ENCODE results near the gene ECEL1.
"Not testable (repeated sequence)": the region's sequence is repeated elsewhere in the genome, so short reads cannot be mapped to it uniquely, and the experiment has no call there.

The ECEL1 gene

DNA sequence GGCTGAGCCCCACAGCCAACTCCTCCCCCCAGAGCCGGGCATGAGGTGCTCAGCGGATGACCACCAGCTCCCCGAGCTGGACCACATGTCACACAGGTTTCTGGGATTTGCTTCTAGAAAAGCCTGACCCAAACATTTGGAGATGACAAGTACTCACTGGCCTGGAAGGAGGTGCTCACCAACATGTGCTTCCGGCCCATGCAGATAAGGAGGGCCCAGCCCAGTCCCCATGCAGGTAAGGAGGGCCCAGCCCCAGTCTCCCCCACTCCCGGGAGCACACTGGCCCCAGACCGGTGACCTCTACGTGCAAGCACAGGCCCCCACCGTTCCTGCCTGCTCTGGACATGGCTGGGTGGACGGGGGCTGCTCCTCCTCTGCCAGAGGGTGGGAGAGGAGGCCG lies 45.7 kb downstream of the ECEL1 start:
- not testable (repeated sequence) for H3K9ac ChIP-seq (ENCODE audit: low read length); H3K9me3 ChIP-seq (ENCODE audit: low read length); H3K4me1 ChIP-seq (ENCODE audit: insufficient read depth, low read length); H3K4me3 ChIP-seq (ENCODE audit: low read depth in 1 of 2, low read length in 2 of 2); H3K36me3 ChIP-seq (ENCODE audit: insufficient read depth, low read length); H3K27me3 ChIP-seq (ENCODE audit: control insufficient read depth in 1 of 2, insufficient read depth in 2 of 2, low read length in 2 of 2); H3K27ac ChIP-seq (ENCODE audit: low read depth, low read length)

DNA sequence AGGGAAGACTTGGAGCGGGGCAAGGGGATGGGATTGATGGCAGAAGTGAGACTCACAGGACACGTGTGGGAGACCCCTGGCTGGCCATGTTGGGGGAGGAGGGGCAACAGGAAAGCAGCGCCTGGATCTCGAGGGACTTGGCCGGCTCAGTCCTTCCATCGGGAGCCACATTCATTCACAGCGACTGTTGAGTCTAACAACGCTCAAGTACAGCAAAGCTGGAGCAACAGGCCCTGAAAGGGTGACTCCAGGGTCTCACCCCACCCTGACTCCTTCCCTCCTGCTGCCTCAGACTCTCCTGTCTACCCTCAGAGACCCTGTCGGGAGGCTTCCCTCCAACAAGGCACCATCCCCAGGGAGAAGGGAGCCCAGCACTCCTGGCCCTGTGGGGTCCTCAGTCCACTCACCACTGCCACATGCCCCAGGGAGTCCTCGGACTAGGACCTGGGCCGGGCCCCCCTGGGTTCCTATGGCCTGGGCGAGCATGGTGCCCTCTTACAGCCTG lies 46.4 kb downstream of the ECEL1 start:
- H3K27ac ChIP-seq (ENCODE audit: low read depth, low read length) = no peak overlapping the region
- H3K36me3 ChIP-seq (ENCODE audit: insufficient read depth, low read length) = no peaks in the 10 kb centered on the region
- H3K27me3 ChIP-seq (ENCODE audit: control insufficient read depth in 1 of 2, insufficient read depth in 2 of 2, low read length in 2 of 2) = peaks cover 0 to 3% of the 10 kb centered on the region in 2 donors
- no peaks in the 10 kb centered on the region for H3K9me3 ChIP-seq (ENCODE audit: low read length)
- no peaks in the 10 kb centered on the region for H3K4me1 ChIP-seq (ENCODE audit: insufficient read depth, low read length)
- no peak overlapping the region for H3K4me3 ChIP-seq (ENCODE audit: low read depth in 1 of 2, low read length in 2 of 2)
- H3K9ac ChIP-seq (ENCODE audit: low read length) = no peak overlapping the region

DNA sequence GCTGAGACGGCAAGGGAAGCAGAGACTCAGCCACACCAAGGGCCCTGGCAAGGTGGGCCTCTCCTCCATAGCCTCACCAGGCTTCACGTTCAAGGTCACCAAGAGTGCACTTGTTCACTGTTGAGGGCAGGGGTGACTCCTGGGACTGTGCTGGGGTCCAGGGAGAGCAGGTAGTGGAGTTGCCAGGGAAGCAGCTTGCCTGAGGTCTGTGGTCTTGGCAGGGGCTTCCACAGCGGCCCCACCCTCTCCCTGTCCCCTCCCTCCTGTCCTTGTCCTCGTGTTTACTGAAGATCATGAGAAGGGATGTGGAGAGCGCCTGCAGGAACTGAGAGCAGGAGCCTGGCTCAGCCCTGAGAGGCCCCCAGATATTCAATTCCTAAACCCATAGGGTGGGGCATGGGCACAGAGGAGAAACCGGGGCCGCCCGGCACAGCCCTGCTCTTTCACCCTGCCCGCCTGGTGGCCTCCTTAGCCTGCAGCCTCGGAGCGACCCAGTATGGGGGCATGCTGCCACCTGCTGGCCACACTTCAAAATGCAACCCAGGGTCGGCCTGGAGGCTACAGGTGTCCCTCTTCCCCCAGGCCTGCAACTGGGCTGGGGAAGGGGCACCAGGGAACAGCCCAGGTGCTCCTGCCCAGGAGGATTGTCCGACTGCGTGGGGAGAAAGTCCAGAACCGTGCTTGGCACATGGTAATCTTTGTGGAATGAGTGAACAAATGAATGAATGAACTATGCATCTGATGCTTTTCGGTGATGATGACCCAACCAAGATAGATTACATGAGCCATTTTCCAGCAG lies 47.2 kb downstream of the ECEL1 start:
- H3K4me3 ChIP-seq (ENCODE audit: low read depth in 1 of 2, low read length in 2 of 2); H3K9ac ChIP-seq (ENCODE audit: low read length); H3K36me3 ChIP-seq (ENCODE audit: insufficient read depth, low read length); H3K27ac ChIP-seq (ENCODE audit: low read depth, low read length); H3K27me3 ChIP-seq (ENCODE audit: control insufficient read depth in 1 of 2, insufficient read depth in 2 of 2, low read length in 2 of 2); H3K4me1 ChIP-seq (ENCODE audit: insufficient read depth, low read length); H3K9me3 ChIP-seq (ENCODE audit: low read length): not testable (repeated sequence)

DNA sequence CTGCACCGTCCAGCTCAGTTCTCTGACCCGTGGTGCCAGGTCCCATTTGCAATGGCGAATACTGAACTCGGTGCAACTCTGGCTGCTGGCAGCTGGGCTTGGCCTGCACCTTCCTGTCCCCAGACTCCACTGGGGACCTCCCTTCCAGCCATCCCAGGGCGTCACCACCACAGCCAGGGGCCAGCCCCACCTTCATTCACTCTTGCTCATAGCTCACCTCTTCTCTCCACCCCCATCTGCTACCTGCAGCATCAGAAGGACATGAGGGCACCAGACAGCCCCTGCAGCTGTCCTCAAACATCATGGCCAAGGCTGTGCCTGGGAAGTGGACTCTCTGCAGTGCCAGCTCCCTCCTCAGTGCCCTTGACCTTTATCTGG lies 47.9 kb downstream of the ECEL1 start:
- Histone ChIP-seq H3K4me3 (ENCODE audit: low read depth in 1 of 2, low read length in 2 of 2) (no peak overlapping the region), H3K27me3 (ENCODE audit: control insufficient read depth in 1 of 2, insufficient read depth in 2 of 2, low read length in 2 of 2) (peaks cover 0 to 3% of the 10 kb centered on the region in 2 donors), H3K4me1 (ENCODE audit: insufficient read depth, low read length) (no peaks in the 10 kb centered on the region)

DNA sequence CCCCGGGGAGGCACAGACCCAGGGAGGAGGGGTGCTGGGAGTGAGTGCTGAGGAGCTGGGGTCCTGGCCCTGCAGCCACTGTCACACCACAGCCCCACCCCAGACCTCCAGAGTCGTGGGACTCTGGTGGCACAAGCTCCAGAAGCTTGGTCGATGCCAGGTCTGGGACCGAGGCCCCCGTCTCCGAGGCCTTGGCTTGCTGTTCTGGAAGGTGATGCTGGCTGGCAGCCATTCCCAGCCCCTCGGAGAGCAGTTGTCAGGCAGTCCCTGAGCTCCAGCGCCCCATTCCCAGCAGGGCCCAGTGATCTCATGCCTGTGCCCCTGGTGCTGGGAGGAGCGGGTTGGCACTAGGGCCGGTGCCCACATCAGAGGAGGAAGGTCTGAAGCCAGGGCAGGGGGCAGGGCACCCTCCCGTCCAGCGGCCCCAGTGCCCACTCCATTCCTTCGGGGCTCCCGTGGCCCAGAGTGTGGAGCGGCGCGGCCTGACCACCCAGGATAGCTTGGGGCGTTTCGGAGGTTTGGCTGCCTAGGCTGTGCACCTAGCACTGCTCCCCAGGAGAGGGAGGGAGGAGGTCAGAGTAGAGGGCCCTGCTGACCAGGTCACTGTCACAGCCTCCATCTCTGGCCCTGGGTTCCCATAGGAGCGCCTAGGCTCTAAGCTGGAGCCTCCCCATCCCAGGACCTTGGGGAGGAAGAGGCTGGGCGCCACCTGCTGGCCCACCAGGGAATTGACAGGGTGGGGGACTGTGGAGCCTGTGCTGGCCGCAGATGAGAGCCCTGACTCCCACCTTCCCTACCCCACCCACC lies 48.5 kb downstream of the ECEL1 start:
- peaks cover 0 to 3% of the 10 kb centered on the region in 2 donors for H3K27me3 ChIP-seq (ENCODE audit: control insufficient read depth in 1 of 2, insufficient read depth in 2 of 2, low read length in 2 of 2)
- H3K9ac ChIP-seq (ENCODE audit: low read length) = no peak overlapping the region
- H3K27ac ChIP-seq (ENCODE audit: low read depth, low read length) = no peak overlapping the region
- no peaks in the 10 kb centered on the region for H3K9me3 ChIP-seq (ENCODE audit: low read length)
- no peaks in the 10 kb centered on the region for H3K36me3 ChIP-seq (ENCODE audit: insufficient read depth, low read length)
- H3K4me1 ChIP-seq (ENCODE audit: insufficient read depth, low read length) = no peaks in the 10 kb centered on the region
- no peak overlapping the region for H3K4me3 ChIP-seq (ENCODE audit: low read depth in 1 of 2, low read length in 2 of 2)

More for the DNA sequence above, 47.9 kb downstream of the ECEL1 start:
- H3K36me3 ChIP-seq (ENCODE audit: insufficient read depth, low read length) = no peaks in the 10 kb centered on the region
- H3K9me3 ChIP-seq (ENCODE audit: low read length) = no peaks in the 10 kb centered on the region
- no peak overlapping the region for H3K9ac ChIP-seq (ENCODE audit: low read length)
- H3K27ac ChIP-seq (ENCODE audit: low read depth, low read length) = no peak overlapping the region

DNA sequence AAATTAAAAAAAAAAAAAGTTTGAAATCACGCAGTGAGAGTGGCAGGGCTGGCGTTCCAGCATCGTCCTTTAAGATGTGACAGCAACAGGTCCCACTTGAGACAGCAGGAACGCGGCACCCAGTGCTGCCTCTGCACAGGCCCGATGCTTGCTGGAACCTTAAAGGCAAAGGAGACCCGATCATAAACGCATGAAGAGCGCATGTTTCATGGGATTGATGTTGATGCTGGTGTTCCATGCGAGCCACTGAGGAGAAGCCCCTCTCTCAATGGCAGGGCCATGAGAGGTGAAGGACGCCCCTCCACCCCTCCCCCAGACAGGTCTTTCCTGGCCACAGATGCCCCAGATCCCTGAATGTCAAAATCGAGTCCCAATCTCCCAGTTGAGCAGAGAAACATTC lies 49.5 kb downstream of the ECEL1 start:
- Histone ChIP-seq H3K4me1 (ENCODE audit: insufficient read depth, low read length) (no peaks in the 10 kb centered on the region), H3K9me3 (ENCODE audit: low read length) (no peaks in the 10 kb centered on the region), H3K4me3 (ENCODE audit: low read depth in 1 of 2, low read length in 2 of 2) (no peak overlapping the region), H3K27ac (ENCODE audit: low read depth, low read length) (no peak overlapping the region), H3K27me3 (ENCODE audit: control insufficient read depth in 1 of 2, insufficient read depth in 2 of 2, low read length in 2 of 2) (peaks cover 0 to 3% of the 10 kb centered on the region in 2 donors), H3K36me3 (ENCODE audit: insufficient read depth, low read length) (no peaks in the 10 kb centered on the region), H3K9ac (ENCODE audit: low read length) (no peak overlapping the region)

DNA sequence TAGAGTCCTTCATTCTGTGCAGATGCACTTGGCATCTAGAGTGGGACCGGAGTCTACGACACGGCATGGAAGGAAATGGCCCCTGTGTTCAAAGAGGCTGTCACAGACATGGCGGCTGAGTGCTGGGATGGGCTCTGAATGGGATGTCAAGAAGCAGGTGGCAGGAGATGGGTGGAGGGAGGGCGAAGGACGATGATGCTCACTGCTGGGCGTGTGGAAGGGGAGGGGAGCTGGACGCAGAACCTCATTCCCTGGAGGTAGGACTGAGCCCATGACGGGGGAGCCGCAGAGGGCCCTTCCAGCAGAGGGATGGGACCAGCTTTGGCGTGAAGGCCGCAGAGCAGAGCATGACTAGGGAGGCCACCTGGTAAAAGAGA lies 50.5 kb downstream of the ECEL1 start:
- no peaks in the 10 kb centered on the region for H3K36me3 ChIP-seq (ENCODE audit: insufficient read depth, low read length)
- no peaks in the 10 kb centered on the region for H3K4me1 ChIP-seq (ENCODE audit: insufficient read depth, low read length)
- no peaks in the 10 kb centered on the region for H3K9me3 ChIP-seq (ENCODE audit: low read length)

DNA sequence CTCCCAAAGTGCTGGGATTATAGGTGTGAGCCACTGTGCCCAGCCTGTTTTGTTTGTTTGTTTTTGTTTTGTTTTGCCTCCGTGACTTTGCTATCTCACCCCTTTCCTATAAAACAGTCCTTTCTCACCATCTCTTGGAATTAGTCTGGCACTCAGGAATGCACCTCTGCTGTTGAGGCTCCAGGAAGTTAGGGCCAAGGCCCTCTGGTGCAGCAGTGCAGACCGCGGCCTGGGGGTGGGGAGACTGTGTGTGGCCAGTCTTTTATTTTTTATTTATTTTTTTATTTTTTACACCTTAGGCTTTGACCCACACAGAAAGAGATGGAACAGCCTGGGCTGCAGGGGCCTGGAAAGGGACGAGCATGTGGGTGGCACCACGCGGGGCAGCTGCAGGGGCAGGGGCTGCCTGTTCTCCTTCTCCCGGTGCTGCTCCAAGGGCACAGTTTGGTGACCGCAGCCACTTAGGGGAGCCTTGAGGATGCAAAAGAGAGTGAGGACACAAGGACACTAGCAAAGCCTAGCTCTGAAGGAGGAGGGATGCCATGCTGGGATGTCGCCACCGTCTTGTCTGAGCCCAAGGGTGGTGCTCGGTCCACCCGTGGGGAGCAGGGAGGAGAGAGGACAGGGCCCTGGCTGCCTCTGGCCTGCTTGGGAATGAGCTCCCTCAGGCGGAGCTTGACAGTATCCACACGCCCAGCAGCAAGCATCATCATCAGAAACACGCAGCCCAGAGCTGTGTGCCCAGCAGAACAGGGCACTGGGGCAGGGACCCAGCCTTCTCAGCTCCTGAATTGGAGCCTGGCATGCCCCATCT lies 51.0 kb downstream of the ECEL1 start:
- Histone ChIP-seq H3K27me3 (ENCODE audit: control insufficient read depth in 1 of 2, insufficient read depth in 2 of 2, low read length in 2 of 2) (peaks cover 0 to 3% of the 10 kb centered on the region in 2 donors), H3K9ac (ENCODE audit: low read length) (no peak overlapping the region), H3K27ac (ENCODE audit: low read depth, low read length) (no peak overlapping the region), H3K4me1 (ENCODE audit: insufficient read depth, low read length) (no peaks in the 10 kb centered on the region), H3K9me3 (ENCODE audit: low read length) (no peaks in the 10 kb centered on the region), H3K4me3 (ENCODE audit: low read depth in 1 of 2, low read length in 2 of 2) (no peak overlapping the region), H3K36me3 (ENCODE audit: insufficient read depth, low read length) (no peaks in the 10 kb centered on the region)

More for the DNA sequence above, 50.5 kb downstream of the ECEL1 start:
- H3K9ac ChIP-seq (ENCODE audit: low read length) = no peak overlapping the region
- peaks cover 0 to 3% of the 10 kb centered on the region in 2 donors for H3K27me3 ChIP-seq (ENCODE audit: control insufficient read depth in 1 of 2, insufficient read depth in 2 of 2, low read length in 2 of 2)
- no peak overlapping the region for H3K4me3 ChIP-seq (ENCODE audit: low read depth in 1 of 2, low read length in 2 of 2)
- no peak overlapping the region for H3K27ac ChIP-seq (ENCODE audit: low read depth, low read length)

DNA sequence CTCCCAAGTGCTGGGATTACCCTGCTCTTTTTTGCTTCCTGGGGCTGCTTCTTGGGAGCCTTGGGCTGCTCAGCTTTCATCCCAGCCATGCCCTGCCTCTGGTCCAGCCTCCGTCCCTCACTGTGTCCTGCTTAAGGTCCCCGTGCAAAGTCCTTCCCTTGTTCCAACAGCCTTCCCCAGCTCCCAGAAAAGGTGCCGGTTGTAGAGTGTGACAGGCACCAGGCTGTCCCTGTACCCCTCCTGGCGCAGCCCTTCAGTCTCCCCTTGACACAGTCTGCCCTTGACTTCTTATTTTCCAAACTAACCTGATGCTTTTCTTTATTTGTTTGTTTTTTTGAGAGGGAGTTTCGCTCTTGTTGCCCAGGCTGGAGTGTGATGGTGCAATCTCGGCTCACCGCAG lies 51.8 kb downstream of the ECEL1 start:
- Histone ChIP-seq H3K9ac (ENCODE audit: low read length) (no peak overlapping the region), H3K36me3 (ENCODE audit: insufficient read depth, low read length) (no peaks in the 10 kb centered on the region), H3K4me3 (ENCODE audit: low read depth in 1 of 2, low read length in 2 of 2) (no peak overlapping the region), H3K9me3 (ENCODE audit: low read length) (no peaks in the 10 kb centered on the region), H3K27me3 (ENCODE audit: control insufficient read depth in 1 of 2, insufficient read depth in 2 of 2, low read length in 2 of 2) (peaks cover 0 to 3% of the 10 kb centered on the region in 2 donors), H3K27ac (ENCODE audit: low read depth, low read length) (no peak overlapping the region), H3K4me1 (ENCODE audit: insufficient read depth, low read length) (no peaks in the 10 kb centered on the region)

DNA sequence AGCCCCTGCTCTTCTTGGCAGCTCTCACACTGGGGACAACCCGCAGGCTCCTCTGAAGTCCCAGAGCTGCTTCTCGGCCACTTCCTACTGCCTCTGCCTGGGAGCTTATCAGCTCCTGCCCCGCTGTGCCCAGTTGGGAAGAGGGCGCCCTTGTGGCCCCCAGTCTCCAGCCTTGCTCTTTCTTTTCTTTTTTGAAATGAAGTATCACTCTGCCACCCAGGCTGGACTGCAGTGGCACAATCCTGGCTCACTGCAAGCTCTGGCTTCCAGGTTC lies 52.3 kb downstream of the ECEL1 start:
- H3K4me3 ChIP-seq (ENCODE audit: low read depth in 1 of 2, low read length in 2 of 2) = no peak overlapping the region
- no peak overlapping the region for H3K9ac ChIP-seq (ENCODE audit: low read length)
- no peaks in the 10 kb centered on the region for H3K4me1 ChIP-seq (ENCODE audit: insufficient read depth, low read length)
- no peaks in the 10 kb centered on the region for H3K9me3 ChIP-seq (ENCODE audit: low read length)
- H3K27ac ChIP-seq (ENCODE audit: low read depth, low read length) = no peak overlapping the region
- no peaks in the 10 kb centered on the region for H3K36me3 ChIP-seq (ENCODE audit: insufficient read depth, low read length)
- peaks cover 0 to 3% of the 10 kb centered on the region in 2 donors for H3K27me3 ChIP-seq (ENCODE audit: control insufficient read depth in 1 of 2, insufficient read depth in 2 of 2, low read length in 2 of 2)

Measured in muscle layer of colon (tissue), 2 donors.